ENCODE results near the gene C3orf38. TPM values are rescaled to one million over a fixed set of nuclear protein-coding genes. Genes with fewer than 3 reads are reported as not detected.
A peak's percentile ranks its signal among the peaks of the same experiment; 100 is the strongest.
"Not testable (repeated sequence)": the region's sequence is repeated elsewhere in the genome, so short reads cannot be mapped to it uniquely, and the experiment has no call there.

C3orf38 gene
- total RNA-seq, 1 donor, result 76.1 TPM

DNA sequence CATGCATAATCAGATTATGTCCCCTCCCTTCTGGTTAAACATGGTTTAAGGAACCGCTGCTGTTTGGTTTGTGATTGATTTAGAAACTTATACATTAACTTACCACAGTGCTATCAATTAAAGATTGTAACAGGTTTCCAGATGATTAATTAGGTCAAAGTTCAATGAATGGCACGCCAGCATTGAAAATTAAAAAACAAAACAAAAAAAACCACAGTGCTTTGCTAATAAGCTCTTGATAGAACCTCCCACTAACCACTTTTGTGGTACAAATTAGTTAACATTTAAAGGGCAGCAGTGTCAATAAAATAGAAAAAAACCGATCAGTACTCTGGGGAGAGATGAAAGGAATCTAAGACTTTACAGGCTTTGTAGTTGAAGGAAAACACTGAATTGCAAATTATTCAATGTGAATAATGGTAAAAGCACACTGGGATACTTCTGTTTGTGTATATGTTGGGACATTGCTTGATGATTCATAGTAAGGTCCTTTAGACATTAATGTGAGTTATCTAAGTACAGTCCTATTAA, 7.6 kb upstream of the C3orf38 start:
- Histone ChIP-seq H3K27me3 (ENCODE audit: insufficient read depth, low read length) (no peaks in the 10 kb centered on the region), H3K4me3 (ENCODE audit: low read length) (no peak overlapping the region), H3K9me3 (ENCODE audit: low read depth, low read length) (no peaks in the 10 kb centered on the region), H3K4me1 (ENCODE audit: insufficient read depth, low read length) (no peaks in the 10 kb centered on the region)

GRCh38 chr3:88147261-88147660, 2.5 kb upstream of the C3orf38 start:
- Histone ChIP-seq H3K4me3 (ENCODE audit: low read length) (no peak overlapping the region), H3K27me3 (ENCODE audit: insufficient read depth, low read length) (no peaks in the 10 kb centered on the region), H3K9me3 (ENCODE audit: low read depth, low read length) (no peaks in the 10 kb centered on the region), H3K4me1 (ENCODE audit: insufficient read depth, low read length) (peaks cover 27% of the 10 kb centered on the region)

DNA sequence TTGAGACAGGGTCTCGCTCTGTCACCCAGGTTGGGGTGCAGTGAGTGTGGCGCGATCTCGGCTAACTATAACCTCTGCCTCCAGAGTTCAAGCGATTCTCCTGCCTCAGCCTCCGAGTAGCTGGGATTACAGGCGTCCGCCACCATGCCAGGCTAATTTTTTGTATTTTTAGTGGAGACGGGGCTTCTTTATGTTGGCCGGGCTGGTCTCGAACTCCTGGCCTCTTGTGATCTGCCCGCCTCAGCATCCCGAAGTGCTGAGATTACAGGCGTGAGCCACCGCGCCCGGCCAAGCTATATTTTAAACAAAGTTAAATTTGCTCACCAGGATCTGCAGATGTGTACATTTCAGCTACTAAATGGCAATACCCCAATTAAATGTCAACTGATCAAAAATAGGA, 1.1 kb upstream of the C3orf38 start:
- Histone ChIP-seq H3K27me3 (ENCODE audit: insufficient read depth, low read length) (no peaks in the 10 kb centered on the region), H3K4me3 (ENCODE audit: low read length) (peak overlapping the region; percentile 96), H3K4me1 (ENCODE audit: insufficient read depth, low read length) (peaks cover 40% of the 10 kb centered on the region), H3K9me3 (ENCODE audit: low read depth, low read length) (no peaks in the 10 kb centered on the region)

DNA sequence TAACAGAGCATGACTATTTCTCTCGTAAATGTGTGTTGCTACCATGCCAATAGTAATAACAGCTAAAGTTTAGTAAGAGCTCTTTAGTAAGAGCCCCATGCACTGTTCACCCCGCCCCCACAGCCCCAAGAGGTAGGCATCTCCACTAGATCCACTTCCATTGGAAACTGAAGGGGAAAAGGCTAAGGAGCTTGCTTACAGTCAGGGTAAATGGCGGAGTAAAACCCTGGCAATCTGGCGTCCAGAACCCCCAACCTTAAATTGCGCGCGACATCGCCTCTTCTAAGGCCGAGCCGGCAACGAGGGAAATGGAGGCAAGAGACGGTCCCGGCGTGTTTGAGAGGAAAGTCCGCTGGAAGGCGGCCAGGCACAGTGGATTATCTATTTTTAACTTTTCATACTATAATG, 654 bp upstream of the C3orf38 start:
- H3K4me1 ChIP-seq (ENCODE audit: insufficient read depth, low read length), result peaks cover 40% of the 10 kb centered on the region
- no peaks in the 10 kb centered on the region for H3K9me3 ChIP-seq (ENCODE audit: low read depth, low read length)
- peak overlapping the region; percentile 96 for H3K4me3 ChIP-seq (ENCODE audit: low read length)
- no peaks in the 10 kb centered on the region for H3K27me3 ChIP-seq (ENCODE audit: insufficient read depth, low read length)

DNA sequence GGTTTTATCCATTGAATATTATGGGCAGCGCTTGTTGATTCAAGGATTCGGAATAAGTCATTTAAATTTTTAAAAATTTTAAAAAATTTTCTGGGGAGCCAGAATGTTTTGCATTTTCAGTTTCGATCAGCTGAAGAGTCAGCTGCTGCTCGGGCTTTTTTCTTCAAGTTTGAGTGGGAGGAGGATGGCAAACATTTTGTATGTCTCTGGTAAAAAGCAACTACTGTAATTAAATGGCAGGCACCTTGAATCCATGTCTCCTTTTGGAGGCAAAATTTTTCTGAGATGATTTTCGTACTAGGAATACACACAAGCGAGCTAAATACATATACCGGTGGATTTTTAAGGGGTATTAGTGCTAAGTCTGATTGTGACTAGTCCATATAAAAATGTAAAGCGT, 612 bp downstream of the C3orf38 start:
- Histone ChIP-seq H3K27me3 (ENCODE audit: insufficient read depth, low read length) (no peaks in the 10 kb centered on the region), H3K4me1 (ENCODE audit: insufficient read depth, low read length) (peaks cover 40% of the 10 kb centered on the region), H3K9me3 (ENCODE audit: low read depth, low read length) (no peaks in the 10 kb centered on the region), H3K4me3 (ENCODE audit: low read length) (peak overlapping the region; percentile 96)

- H3K4me1 ChIP-seq (ENCODE audit: insufficient read depth, low read length), result peaks cover 40% of the 10 kb centered on the region
- peak overlapping the region; percentile 96 for H3K4me3 ChIP-seq (ENCODE audit: low read length)
- H3K27me3 ChIP-seq (ENCODE audit: insufficient read depth, low read length), result no peaks in the 10 kb centered on the region
- no peaks in the 10 kb centered on the region for H3K9me3 ChIP-seq (ENCODE audit: low read depth, low read length)
Measured at GRCh38 chr3:88150806-88151205, 1.0 kb downstream of the C3orf38 start.

DNA sequence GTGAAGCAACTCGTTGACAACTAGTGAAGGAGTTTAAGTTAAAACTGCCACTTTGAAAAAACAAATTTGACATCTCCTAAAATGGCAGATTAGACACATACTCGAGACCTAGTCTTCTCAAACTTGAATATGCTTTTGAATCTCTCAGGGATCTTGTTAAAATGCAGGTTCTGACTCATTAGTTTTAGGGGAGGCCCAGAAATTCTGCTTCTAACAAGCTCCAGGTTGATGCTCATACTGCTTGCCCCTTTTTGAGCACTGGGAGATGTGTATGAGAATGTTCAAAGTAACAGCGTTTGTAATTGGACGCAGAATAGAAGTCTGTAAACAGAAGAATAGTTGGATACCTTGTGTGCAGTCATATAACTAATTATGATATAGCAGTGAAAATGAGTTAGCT, 1.6 kb downstream of the C3orf38 start:
- peaks cover 40% of the 10 kb centered on the region for H3K4me1 ChIP-seq (ENCODE audit: insufficient read depth, low read length)
- H3K9me3 ChIP-seq (ENCODE audit: low read depth, low read length), result no peaks in the 10 kb centered on the region
- H3K4me3 ChIP-seq (ENCODE audit: low read length), result no peak overlapping the region

DNA sequence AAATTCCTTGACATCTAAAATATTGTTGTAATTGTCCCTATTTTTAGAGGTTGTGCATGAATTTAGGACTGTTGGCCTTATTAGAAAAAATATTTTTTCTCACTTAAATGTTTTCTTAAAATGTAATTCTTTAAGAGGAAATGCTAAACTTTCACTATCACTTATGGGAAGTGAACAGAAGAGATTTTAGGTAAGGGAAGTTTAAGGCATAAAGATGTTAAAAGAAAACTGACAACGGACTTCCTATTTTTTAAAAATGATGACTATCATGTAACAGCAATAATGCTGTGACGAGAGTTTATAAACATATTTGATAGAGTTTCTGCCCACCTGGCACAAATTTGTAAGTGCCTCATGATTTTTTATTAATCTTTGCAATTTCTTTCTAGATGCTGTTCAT, 3.1 kb downstream of the C3orf38 start:
- peaks cover 34% of the 10 kb centered on the region for H3K4me1 ChIP-seq (ENCODE audit: insufficient read depth, low read length)
- no peaks in the 10 kb centered on the region for H3K27me3 ChIP-seq (ENCODE audit: insufficient read depth, low read length)
- H3K4me3 ChIP-seq (ENCODE audit: low read length), result no peak overlapping the region
- no peaks in the 10 kb centered on the region for H3K9me3 ChIP-seq (ENCODE audit: low read depth, low read length)

More for the DNA sequence above, 1.6 kb downstream of the C3orf38 start:
- no peaks in the 10 kb centered on the region for H3K27me3 ChIP-seq (ENCODE audit: insufficient read depth, low read length)

GRCh38 chr3:88166419-88166971, 16.7 kb downstream of the C3orf38 start:
- H3K4me1 ChIP-seq (ENCODE audit: insufficient read depth, low read length), result no peaks in the 10 kb centered on the region
- H3K9me3 ChIP-seq (ENCODE audit: low read depth, low read length), result no peaks in the 10 kb centered on the region

GRCh38 chr3:88167173-88167572, 17.4 kb downstream of the C3orf38 start:
- Histone ChIP-seq H3K4me3 (ENCODE audit: low read length) (no peak overlapping the region), H3K4me1 (ENCODE audit: insufficient read depth, low read length) (no peaks in the 10 kb centered on the region), H3K27me3 (ENCODE audit: insufficient read depth, low read length) (no peaks in the 10 kb centered on the region), H3K9me3 (ENCODE audit: low read depth, low read length) (no peaks in the 10 kb centered on the region)

More at GRCh38 chr3:88166419-88166971, 16.7 kb downstream of the C3orf38 start:
- no peak overlapping the region for H3K4me3 ChIP-seq (ENCODE audit: low read length)
- no peaks in the 10 kb centered on the region for H3K27me3 ChIP-seq (ENCODE audit: insufficient read depth, low read length)

- H3K4me3 ChIP-seq (ENCODE audit: low read length), result no peak overlapping the region
Measured at GRCh38 chr3:88167704-88168103, 17.9 kb downstream of the C3orf38 start.

GRCh38 chr3:88168171-88168570, 18.4 kb downstream of the C3orf38 start:
- Histone ChIP-seq H3K4me1 (ENCODE audit: insufficient read depth, low read length) (no peaks in the 10 kb centered on the region), H3K9me3 (ENCODE audit: low read depth, low read length) (no peaks in the 10 kb centered on the region), H3K27me3 (ENCODE audit: insufficient read depth, low read length) (no peaks in the 10 kb centered on the region), H3K4me3 (ENCODE audit: low read length) (no peak overlapping the region)

More at GRCh38 chr3:88167704-88168103, 17.9 kb downstream of the C3orf38 start:
- Histone ChIP-seq H3K4me1 (ENCODE audit: insufficient read depth, low read length) (no peaks in the 10 kb centered on the region), H3K27me3 (ENCODE audit: insufficient read depth, low read length) (no peaks in the 10 kb centered on the region), H3K9me3 (ENCODE audit: low read depth, low read length) (no peaks in the 10 kb centered on the region)

GRCh38 chr3:88180398-88180999, 30.7 kb downstream of the C3orf38 start:
- Histone ChIP-seq H3K27me3 (ENCODE audit: insufficient read depth, low read length) (no peaks in the 10 kb centered on the region), H3K4me3 (ENCODE audit: low read length) (no peak overlapping the region), H3K4me1 (ENCODE audit: insufficient read depth, low read length) (no peaks in the 10 kb centered on the region), H3K9me3 (ENCODE audit: low read depth, low read length) (no peaks in the 10 kb centered on the region)

DNA sequence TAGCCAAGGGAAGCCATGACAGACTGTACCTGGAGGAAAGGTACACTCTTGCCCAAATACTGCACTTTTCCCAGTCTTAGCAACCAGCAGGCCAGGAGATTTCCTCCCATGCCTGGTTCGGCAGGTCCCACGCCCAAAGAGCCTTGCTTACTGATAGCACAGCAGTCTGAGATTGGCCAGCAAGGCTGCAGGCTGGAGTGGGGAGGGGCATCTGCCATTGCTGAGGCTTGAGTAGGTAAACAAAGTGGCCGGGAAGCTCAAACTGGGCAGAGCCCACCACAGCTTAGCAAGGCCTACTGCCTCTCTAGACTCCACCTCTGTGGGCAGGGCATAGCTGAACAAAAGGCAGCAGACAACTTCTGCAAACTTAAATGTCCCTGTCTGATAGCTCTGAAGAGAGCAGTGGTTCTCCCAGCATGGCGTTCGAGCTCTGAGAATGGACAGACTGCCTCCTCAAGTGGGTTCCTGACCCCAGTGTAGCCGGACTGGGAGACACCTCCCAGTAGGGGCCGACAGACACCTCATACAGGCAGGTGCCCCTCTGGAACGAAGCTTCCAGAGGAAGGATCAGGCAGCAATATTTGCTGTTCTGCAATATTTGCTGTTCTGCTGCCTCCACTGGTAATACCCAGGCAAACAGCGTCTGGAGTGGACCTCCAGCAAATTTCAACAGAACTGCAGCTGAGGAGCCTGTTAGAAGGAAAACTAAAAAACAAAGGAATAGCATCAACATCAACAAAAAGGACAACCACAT, 32.6 kb downstream of the C3orf38 start:
- not testable (repeated sequence) for H3K4me3 ChIP-seq (ENCODE audit: low read length); H3K4me1 ChIP-seq (ENCODE audit: insufficient read depth, low read length); H3K9me3 ChIP-seq (ENCODE audit: low read depth, low read length); H3K27me3 ChIP-seq (ENCODE audit: insufficient read depth, low read length)

GRCh38 chr3:88188436-88188835, 38.7 kb downstream of the C3orf38 start:
- Histone ChIP-seq H3K4me3 (ENCODE audit: low read length) (no peak overlapping the region), H3K4me1 (ENCODE audit: insufficient read depth, low read length) (no peaks in the 10 kb centered on the region), H3K9me3 (ENCODE audit: low read depth, low read length) (no peaks in the 10 kb centered on the region), H3K27me3 (ENCODE audit: insufficient read depth, low read length) (no peaks in the 10 kb centered on the region)

Data from mononuclear cell (primary cell).